ENCODE data around the gene NOXA1.

- TF ChIP-seq CTCF (IDR thresholded peaks at IDR 0.05) (no peak), POLR2A (IDR thresholded peaks at IDR 0.05) (no peak), EP300 (IDR thresholded peaks at IDR 0.05) (no peak)
Measured at GRCh38 chr9:137437691-137438590, 14.7 kb downstream of the NOXA1 start.

Data from suprapubic skin (tissue), 3 donors.